Uterus (tissue), 2 donors: Measurements from ENCODE around the gene PCDH8.

Source experiments
- POLR2A ChIP-seq, 2 donors: fragments of 450-650 bp; IDR thresholded peaks; one replicate each; pipeline ENCODE4 v1.6.1; 2016; ENCODE audit warnings: antibody characterized with exemption in 2 of 2, mild to moderate bottlenecking in 1 of 2, moderate library complexity in 1 of 2
- TF ChIP-seq, protein P1 (sequence below), 4 experiments: fragments of 200-600 bp in 2 of 4; fragments of 450-650 bp in 2 of 4; sonication (generic) in 2 of 4; IDR thresholded peaks; one replicate each; pipeline ENCODE4 v1.5.1; 2016 to 2019; ENCODE audit warnings: antibody characterized with exemption in 4 of 4, mild to moderate bottlenecking in 2 of 4, moderate library complexity in 1 of 4

DNA sequence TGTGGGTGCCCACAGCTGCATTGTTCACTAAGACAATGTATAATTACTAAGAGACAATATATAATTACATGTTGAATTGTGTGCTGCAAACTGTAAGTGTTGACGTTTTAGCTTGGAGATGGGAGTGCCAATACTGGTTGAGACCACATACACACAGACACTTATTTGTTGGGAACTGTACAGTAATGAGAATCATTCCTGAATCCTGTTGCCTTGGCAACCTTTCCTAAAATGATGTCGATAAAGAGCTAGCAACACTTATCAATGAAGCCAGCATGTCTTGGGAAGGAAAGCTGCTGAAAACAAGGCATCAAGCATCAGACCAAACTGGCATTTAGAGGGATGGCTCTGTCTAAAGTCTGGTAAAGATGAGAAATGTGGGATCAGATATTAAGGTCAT lies 51.3 kb downstream of the PCDH8 start:
- no peak for TF ChIP-seq POLR2A (IDR thresholded peaks at IDR 0.05)
- TF ChIP-seq, protein P1, sequence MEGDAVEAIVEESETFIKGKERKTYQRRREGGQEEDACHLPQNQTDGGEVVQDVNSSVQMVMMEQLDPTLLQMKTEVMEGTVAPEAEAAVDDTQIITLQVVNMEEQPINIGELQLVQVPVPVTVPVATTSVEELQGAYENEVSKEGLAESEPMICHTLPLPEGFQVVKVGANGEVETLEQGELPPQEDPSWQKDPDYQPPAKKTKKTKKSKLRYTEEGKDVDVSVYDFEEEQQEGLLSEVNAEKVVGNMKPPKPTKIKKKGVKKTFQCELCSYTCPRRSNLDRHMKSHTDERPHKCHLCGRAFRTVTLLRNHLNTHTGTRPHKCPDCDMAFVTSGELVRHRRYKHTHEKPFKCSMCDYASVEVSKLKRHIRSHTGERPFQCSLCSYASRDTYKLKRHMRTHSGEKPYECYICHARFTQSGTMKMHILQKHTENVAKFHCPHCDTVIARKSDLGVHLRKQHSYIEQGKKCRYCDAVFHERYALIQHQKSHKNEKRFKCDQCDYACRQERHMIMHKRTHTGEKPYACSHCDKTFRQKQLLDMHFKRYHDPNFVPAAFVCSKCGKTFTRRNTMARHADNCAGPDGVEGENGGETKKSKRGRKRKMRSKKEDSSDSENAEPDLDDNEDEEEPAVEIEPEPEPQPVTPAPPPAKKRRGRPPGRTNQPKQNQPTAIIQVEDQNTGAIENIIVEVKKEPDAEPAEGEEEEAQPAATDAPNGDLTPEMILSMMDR (IDR thresholded peaks at IDR 0.05) = no peak
